Gastrocnemius medialis (tissue), 4 donors: ENCODE measurements around the gene SUMF1.

Experiments used
- CTCF ChIP-seq, 5 experiments: fragments of 450-650 bp in 3 of 5; fragments of 200-600 bp in 2 of 5; sonication (generic) in 2 of 5; IDR thresholded peaks in 4 of 5; conservative IDR thresholded peaks in 1 of 5; 1 replicate in 4 of 5; 2 replicates in 1 of 5; pipeline ENCODE4 v1.5.1; 2016 to 2019; ENCODE audit warnings: antibody characterized with exemption in 5 of 5, mild to moderate bottlenecking in 3 of 5, moderate library complexity in 3 of 5
- POLR2A ChIP-seq, 2 donors: fragments of 450-650 bp; IDR thresholded peaks; one replicate each; pipeline ENCODE4 v1.6.1; 2017; ENCODE audit warnings: antibody characterized with exemption in 2 of 2, mild to moderate bottlenecking in 2 of 2, moderate library complexity in 2 of 2

GRCh38 chr3:4509983-4510755 is 43.1 kb upstream of the SUMF1 start:
- TF ChIP-seq CTCF (IDR thresholded peaks at IDR 0.05 in 4 of 5, conservative IDR thresholded peaks at IDR 0.05 in 1 of 5) = no peak
- TF ChIP-seq POLR2A (IDR thresholded peaks at IDR 0.05) = no peak
